ENCODE results near the gene SLC4A3.

The SLC4A3 gene

GRCh38 chr2:219632760-219633105, 5.3 kb downstream of the SLC4A3 start:
- H3K27me3 Mint-ChIP-seq, result peaks cover 55 to 78% of the 10 kb centered on the region in 2 donors
- H3K4me3 Mint-ChIP-seq, result no peak overlapping the region
- peaks cover 6 to 14% of the 10 kb centered on the region in 2 donors for H3K4me1 Mint-ChIP-seq

DNA sequence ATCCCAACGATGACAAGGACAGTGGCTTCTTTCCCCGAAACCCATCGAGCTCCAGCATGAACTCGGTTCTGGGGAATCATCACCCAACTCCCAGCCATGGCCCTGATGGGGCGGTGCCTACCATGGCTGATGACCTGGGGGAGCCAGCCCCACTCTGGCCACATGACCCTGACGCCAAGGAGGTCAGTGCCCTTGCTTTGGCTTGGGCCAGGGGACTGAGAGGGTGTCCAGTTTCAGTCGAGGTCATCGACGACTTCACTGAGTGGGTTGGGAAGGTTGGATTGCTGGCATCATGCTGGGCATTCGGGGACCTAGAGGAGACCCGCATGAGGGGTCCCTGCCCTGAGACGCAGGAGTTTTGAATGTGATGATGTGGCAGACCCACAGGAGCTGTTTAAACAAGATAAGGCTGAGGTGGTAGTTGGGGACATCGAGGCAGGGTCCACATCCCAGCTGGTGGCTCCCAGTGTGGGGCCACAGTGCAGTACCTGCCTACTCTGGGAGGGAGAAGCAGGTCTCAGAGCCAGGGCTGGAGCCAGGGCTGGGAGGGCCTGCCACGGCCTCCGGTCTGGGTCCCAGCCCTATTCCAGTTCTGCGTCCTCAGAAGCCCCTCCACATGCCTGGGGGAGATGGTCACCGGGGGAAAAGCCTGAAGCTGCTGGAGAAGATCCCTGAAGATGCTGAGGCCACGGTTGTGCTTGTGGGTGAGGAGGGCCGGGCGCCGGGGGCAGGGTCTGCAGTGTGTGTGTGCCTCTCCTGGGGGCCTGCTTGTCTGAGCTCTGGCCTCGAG, 6.0 kb downstream of the SLC4A3 start:
- peaks cover 62 to 74% of the 10 kb centered on the region in 2 donors for H3K27me3 Mint-ChIP-seq
- no peaks in the 10 kb centered on the region for H3K36me3 Mint-ChIP-seq
- ATAC-seq (replicated peaks) (no peak), DNase-seq (no peak)
- H3K27ac Mint-ChIP-seq, result no peak overlapping the region
- H3K4me1 Mint-ChIP-seq, result peaks cover 6 to 15% of the 10 kb centered on the region in 2 donors
- H3K9me3 Mint-ChIP-seq, result no peaks in the 10 kb centered on the region
- no peak overlapping the region for H3K4me3 Mint-ChIP-seq

More at GRCh38 chr2:219632760-219633105, 5.3 kb downstream of the SLC4A3 start:
- H3K27ac Mint-ChIP-seq, result no peak overlapping the region
- no peaks in the 10 kb centered on the region for H3K9me3 Mint-ChIP-seq
- no peak for DNase-seq
- no peaks in the 10 kb centered on the region for H3K36me3 Mint-ChIP-seq
- ATAC-seq (replicated peaks), result no peak

- no peak overlapping the region for H3K27ac Mint-ChIP-seq
- H3K9me3 Mint-ChIP-seq, result no peaks in the 10 kb centered on the region
- H3K36me3 Mint-ChIP-seq, result no peaks in the 10 kb centered on the region
- H3K4me1 Mint-ChIP-seq, result peaks cover 4 to 15% of the 10 kb centered on the region in 2 donors
- no peak overlapping the region for H3K4me3 Mint-ChIP-seq
- H3K27me3 Mint-ChIP-seq, result peaks cover 56 to 72% of the 10 kb centered on the region in 2 donors
- DNase-seq (no peak), ATAC-seq (replicated peaks) (no peak)
Observed at GRCh38 chr2:219634171-219634940, 6.9 kb downstream of the SLC4A3 start.

DNA sequence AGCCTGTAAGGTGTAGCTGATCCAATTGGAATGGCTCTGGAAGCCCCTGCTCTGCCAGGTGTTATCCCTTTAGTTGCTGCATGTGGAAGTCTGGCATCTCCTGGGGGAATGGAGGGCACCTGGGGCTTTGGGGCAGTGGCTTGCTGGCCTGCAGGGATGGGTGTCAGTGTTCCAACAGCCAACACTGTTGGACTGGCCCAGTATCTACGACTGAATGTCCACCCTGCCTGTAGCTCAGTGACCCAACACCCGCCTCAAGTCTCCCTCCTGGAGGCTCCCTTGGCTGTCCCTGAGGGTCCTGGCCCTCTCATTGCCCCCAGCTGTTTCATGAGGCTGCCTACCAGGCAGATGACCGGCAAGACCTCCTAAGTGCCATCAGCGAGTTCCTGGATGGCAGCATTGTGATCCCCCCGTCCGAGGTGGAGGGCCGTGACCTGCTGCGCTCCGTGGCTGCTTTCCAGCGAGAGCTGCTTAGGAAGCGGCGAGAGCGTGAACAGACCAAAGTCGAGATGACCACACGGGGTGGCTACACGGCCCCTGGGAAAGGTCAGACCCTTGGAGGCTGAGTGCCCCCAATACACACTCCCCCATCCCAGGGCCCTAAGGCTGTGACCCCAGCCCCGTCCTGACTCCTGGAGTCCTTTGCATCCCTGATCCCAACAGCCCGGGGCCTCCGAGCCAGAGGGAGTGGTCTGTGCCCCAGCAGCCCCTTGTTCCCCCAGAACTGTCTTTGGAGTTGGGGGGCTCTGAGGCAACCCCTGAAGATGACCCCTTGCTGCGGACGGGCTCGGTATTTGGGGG, 7.7 kb downstream of the SLC4A3 start:
- H3K4me1 Mint-ChIP-seq, result peaks cover 4 to 17% of the 10 kb centered on the region in 2 donors
- no peak overlapping the region for H3K27ac Mint-ChIP-seq
- H3K36me3 Mint-ChIP-seq, result no peaks in the 10 kb centered on the region
- no peaks in the 10 kb centered on the region for H3K9me3 Mint-ChIP-seq
- H3K4me3 Mint-ChIP-seq, result no peak overlapping the region
- peaks cover 54 to 70% of the 10 kb centered on the region in 2 donors for H3K27me3 Mint-ChIP-seq
- no peak for DNase-seq
- ATAC-seq (replicated peaks), result no peak

DNA sequence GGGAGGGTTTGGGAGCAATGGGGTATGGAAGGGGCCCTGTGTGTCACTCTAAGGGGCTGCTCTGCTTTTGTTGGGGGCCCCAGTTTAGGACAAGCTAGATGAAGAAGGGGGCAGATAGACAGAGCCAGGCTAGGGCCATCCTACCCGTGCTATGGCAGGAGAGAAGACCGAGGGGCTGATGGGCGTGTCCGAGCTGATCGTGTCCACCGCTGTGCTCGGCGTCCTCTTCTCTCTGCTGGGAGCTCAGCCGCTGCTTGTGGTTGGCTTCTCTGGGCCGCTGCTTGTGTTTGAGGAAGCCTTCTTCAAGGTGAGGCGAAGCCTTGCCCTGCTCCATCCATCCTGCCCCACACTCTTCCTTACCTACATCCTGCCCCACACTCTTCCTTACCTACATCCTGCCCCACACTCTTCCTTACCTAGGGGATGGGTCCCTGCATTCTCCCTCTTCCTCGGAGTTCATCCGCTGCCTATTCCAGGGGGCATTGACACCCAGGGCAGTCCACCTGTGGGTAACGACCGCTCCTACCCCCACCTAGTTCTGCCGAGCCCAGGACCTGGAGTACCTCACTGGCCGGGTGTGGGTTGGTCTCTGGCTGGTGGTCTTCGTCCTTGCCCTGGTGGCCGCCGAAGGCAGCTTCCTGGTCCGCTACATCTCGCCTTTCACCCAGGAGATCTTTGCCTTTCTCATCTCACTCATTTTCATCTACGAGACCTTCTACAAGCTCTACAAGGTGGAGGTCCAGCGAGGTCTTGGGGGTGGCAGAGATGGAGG, 8.9 kb downstream of the SLC4A3 start:
- Mint-ChIP-seq H3K4me3 (no peak overlapping the region), H3K4me1 (peaks cover 4 to 13% of the 10 kb centered on the region in 2 donors), H3K9me3 (no peaks in the 10 kb centered on the region), H3K27me3 (peaks cover 42 to 64% of the 10 kb centered on the region in 2 donors), H3K27ac (no peak overlapping the region), H3K36me3 (no peaks in the 10 kb centered on the region)
- DNase-seq (no peak), ATAC-seq (replicated peaks) (no peak)

DNA sequence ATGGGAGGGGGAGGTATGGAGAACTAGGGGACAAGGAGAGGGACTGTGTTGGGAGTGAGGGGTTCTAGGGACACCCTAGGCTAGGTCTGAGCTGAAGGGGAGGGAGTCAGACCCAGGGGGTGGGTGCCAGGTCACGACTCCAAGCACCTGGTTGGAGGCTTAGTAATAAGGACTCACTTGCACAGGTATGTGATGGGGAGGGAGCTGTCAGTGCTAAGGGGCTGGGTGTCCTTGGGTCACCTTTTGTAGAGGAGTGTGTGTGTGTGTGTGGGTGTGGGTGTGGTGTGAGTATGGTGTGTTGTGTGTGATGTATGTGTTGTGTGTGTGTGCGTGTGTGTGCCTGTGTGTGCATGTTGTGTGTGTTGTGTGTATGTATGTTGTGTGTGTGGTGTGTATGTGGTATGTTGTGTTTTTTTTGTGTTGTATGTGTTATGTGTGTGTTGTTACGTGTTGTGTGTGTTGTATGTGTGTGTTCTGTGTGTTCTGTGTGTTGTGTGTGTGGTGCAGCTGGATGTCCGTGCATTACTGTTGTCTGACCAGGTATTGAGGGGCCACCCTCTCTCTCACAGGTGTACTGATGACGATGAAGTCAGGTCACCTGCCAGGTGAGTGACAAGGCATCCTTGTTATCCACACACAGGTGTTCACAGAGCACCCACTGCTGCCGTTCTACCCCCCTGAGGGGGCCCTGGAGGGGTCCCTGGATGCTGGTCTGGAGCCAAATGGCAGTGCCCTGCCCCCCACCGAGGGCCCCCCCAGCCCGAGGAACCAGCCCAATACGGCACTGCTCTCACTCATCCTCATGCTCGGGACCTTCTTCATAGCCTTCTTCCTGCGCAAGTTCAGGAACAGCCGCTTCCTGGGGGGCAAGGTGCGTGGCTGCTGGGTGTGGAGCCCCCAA, 9.8 kb downstream of the SLC4A3 start:
- Mint-ChIP-seq H3K4me3 (no peak overlapping the region), H3K27me3 (peaks cover 37 to 59% of the 10 kb centered on the region in 2 donors), H3K27ac (no peak overlapping the region), H3K4me1 (peaks cover 4 to 18% of the 10 kb centered on the region in 2 donors), H3K9me3 (no peaks in the 10 kb centered on the region), H3K36me3 (no peaks in the 10 kb centered on the region)
- ATAC-seq (replicated peaks) (no peak), DNase-seq (no peak)

GRCh38 chr2:219637842-219638185, 10.4 kb downstream of the SLC4A3 start:
- no peak for DNase-seq
- H3K4me3 Mint-ChIP-seq, result no peak overlapping the region
- ATAC-seq (replicated peaks), result no peak
- H3K27ac Mint-ChIP-seq, result no peak overlapping the region
- peaks cover 37 to 53% of the 10 kb centered on the region in 2 donors for H3K27me3 Mint-ChIP-seq
- H3K4me1 Mint-ChIP-seq, result peaks cover 10 to 24% of the 10 kb centered on the region in 2 donors
- H3K36me3 Mint-ChIP-seq, result no peaks in the 10 kb centered on the region
- H3K9me3 Mint-ChIP-seq, result no peaks in the 10 kb centered on the region

GRCh38 chr2:219638217-219638947, 11.0 kb downstream of the SLC4A3 start:
- no peak overlapping the region for H3K4me3 Mint-ChIP-seq
- H3K27ac Mint-ChIP-seq, result no peak overlapping the region
- DNase-seq (no peak), ATAC-seq (replicated peaks) (no peak)
- H3K27me3 Mint-ChIP-seq, result peaks cover 35 to 50% of the 10 kb centered on the region in 2 donors
- no peaks in the 10 kb centered on the region for H3K36me3 Mint-ChIP-seq
- H3K4me1 Mint-ChIP-seq, result peaks cover 14 to 29% of the 10 kb centered on the region in 2 donors
- H3K9me3 Mint-ChIP-seq, result no peaks in the 10 kb centered on the region

DNA sequence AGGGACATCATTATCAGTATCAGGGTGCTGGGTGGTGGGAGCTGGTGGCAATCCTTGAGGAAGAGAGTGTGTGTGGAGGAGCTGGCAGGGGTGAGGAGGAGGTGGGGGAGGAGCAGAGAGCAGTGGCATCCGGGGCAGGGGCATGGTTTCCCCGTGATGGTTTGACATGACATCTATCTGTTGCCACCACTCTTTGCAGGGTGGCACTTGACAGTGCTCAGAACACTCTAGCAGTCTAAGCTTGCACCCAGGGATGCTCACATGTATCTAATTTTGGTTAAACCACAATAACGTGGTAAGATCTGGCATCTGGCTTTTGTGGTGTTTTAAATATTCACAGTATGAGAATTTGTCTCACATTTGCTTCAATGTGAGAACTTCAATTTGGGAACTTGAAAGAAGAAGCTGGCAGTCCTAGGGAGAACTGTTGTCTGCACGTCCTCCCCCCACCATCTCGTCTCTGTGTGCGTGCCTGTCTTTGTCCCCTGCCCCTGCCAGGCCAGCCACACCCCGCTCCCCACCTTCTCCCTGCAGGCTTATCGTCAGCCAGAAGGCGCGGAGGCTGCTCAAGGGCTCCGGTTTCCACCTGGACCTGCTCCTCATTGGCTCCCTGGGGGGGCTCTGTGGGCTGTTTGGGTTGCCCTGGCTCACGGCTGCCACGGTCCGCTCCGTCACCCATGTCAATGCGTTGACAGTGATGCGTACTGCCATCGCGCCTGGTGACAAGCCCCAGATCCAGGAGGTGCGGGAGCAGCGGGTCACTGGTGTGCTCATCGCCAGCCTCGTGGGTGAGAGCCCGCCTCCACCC, 11.7 kb downstream of the SLC4A3 start:
- H3K9me3 Mint-ChIP-seq, result no peaks in the 10 kb centered on the region
- ATAC-seq (replicated peaks) (peak in 1 of 2 donors; percentile 12), DNase-seq (no peak)
- no peaks in the 10 kb centered on the region for H3K36me3 Mint-ChIP-seq
- no peak overlapping the region for H3K4me3 Mint-ChIP-seq
- H3K27me3 Mint-ChIP-seq, result peaks cover 33 to 46% of the 10 kb centered on the region in 2 donors
- H3K4me1 Mint-ChIP-seq, result peaks cover 14 to 29% of the 10 kb centered on the region in 2 donors
- H3K27ac Mint-ChIP-seq, result no peak overlapping the region

- H3K4me1 Mint-ChIP-seq, result peaks cover 14 to 29% of the 10 kb centered on the region in 2 donors
- no peaks in the 10 kb centered on the region for H3K9me3 Mint-ChIP-seq
- no peak overlapping the region for H3K27ac Mint-ChIP-seq
- H3K4me3 Mint-ChIP-seq, result no peak overlapping the region
- DNase-seq (no peak), ATAC-seq (replicated peaks) (no peak)
- H3K36me3 Mint-ChIP-seq, result no peaks in the 10 kb centered on the region
- peaks cover 36 to 48% of the 10 kb centered on the region in 2 donors for H3K27me3 Mint-ChIP-seq
Observed at GRCh38 chr2:219641390-219642068, 14.1 kb downstream of the SLC4A3 start.

DNA sequence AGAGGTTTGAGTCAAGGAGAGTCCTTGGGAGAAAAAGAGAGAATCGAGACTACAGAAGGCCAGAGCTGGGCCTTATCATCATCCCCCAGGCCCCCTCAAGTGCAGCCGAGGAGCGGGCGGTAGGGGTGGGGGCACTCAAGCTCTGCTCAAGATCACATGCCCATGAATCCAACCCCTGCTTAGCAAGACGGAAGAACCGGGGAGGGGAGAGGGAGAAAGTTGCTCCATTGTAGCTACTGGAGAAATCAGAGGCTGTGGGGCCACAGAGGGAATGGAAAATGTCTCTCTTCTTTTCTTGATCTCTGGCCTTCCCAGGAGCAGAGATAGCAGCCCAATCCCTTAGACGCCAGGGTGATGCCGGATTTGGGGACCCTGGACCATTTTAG, 14.6 kb downstream of the SLC4A3 start:
- no peak for ATAC-seq (replicated peaks)
- peaks cover 14 to 29% of the 10 kb centered on the region in 2 donors for H3K4me1 Mint-ChIP-seq
- no peaks in the 10 kb centered on the region for H3K9me3 Mint-ChIP-seq
- H3K27ac Mint-ChIP-seq, result no peak overlapping the region
- DNase-seq, result no peak
- H3K4me3 Mint-ChIP-seq, result no peak overlapping the region
- peaks cover 32 to 46% of the 10 kb centered on the region in 2 donors for H3K27me3 Mint-ChIP-seq
- no peaks in the 10 kb centered on the region for H3K36me3 Mint-ChIP-seq
